Measurements from ENCODE around the gene LPAR5. TPM values are rescaled to one million over a fixed set of nuclear protein-coding genes. Genes with fewer than 3 reads are reported as not detected.
A peak's percentile ranks its signal among the peaks of the same experiment; 100 is the strongest.

LPAR5 gene
- total RNA-seq, 1 experiment from 2014 or later = 2.3 TPM

DNA sequence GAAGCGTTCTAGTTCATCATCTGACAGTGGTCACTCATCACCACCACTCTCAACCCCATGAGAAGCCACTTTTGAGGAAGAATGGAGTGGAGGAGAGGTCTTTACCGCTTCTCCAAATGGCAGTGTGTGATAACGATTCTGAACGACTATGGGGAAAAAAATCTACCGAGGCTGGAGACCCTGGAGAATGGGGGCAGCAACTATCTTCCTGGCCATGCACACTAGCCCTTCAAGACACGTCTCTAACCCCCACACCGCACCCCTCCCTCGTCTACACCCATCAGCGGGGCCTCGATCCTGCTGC, 26.8 kb upstream of the LPAR5 start:
- TSS peak; percentile 63 for BruUV-seq (replicated peaks)
- peaks cover 11% of the 10 kb centered on the region for H3K79me2 ChIP-seq (ENCODE audit: low read length)
- no peaks in the 10 kb centered on the region for H3F3A ChIP-seq (ENCODE audit: low read length, unreplicated experiment)
- ATAC-seq (peak; percentile 51), DNase-seq (no peak)
- H3K4me1 ChIP-seq (ENCODE audit: insufficient read depth, low read length) = peaks cover 8% of the 10 kb centered on the region; the same call in 1 of the 2 replicates
- H3K9me3 ChIP-seq (ENCODE audit: low read length) = no peaks in the 10 kb centered on the region
- no peak overlapping the region for H3K27ac ChIP-seq (ENCODE audit: low read length)
- H4K20me1 ChIP-seq (ENCODE audit: low read length) = no peaks in the 10 kb centered on the region
- peak overlapping the region; percentile 75 for H3K4me3 ChIP-seq (ENCODE audit: low read length)
- H3K27me3 ChIP-seq (ENCODE audit: low read length) = no peaks in the 10 kb centered on the region
- H2AFZ ChIP-seq (ENCODE audit: low read length) = peak overlapping the region; percentile 79
- H3K9ac ChIP-seq (ENCODE audit: low read length) = peak overlapping the region; percentile 69
- peaks cover 4% of the 10 kb centered on the region; the same call in 1 of the 2 replicates for H3K36me3 ChIP-seq (ENCODE audit: low read depth, low read length)
- POLR2A ChIA-PET (ENCODE audit: unreplicated experiment) = no interaction called here
- TF ChIP-seq, protein P1, sequence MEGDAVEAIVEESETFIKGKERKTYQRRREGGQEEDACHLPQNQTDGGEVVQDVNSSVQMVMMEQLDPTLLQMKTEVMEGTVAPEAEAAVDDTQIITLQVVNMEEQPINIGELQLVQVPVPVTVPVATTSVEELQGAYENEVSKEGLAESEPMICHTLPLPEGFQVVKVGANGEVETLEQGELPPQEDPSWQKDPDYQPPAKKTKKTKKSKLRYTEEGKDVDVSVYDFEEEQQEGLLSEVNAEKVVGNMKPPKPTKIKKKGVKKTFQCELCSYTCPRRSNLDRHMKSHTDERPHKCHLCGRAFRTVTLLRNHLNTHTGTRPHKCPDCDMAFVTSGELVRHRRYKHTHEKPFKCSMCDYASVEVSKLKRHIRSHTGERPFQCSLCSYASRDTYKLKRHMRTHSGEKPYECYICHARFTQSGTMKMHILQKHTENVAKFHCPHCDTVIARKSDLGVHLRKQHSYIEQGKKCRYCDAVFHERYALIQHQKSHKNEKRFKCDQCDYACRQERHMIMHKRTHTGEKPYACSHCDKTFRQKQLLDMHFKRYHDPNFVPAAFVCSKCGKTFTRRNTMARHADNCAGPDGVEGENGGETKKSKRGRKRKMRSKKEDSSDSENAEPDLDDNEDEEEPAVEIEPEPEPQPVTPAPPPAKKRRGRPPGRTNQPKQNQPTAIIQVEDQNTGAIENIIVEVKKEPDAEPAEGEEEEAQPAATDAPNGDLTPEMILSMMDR (conservative IDR thresholded peaks at IDR 0.05; ENCODE audit: low read depth, low read length) = no peak
- no peak for TF ChIP-seq EZH2phosphoT487 (IDR thresholded peaks at IDR 0.05; ENCODE audit: borderline replicate concordance, low read length)
- TF ChIP-seq EZH2 (IDR thresholded peaks at IDR 0.05; ENCODE audit: low read length, unreplicated experiment) = no peak
- H3K9me2 ChIP-seq (replicated peaks; ENCODE audit: low read length) = no peaks in the 10 kb centered on the region
- intact Hi-C loops (cut with micrococcal nuclease) = loop anchor here (5.0 kb wide), 1 partner anchor 45 kb away; no protein-coding TSS in a partner anchor
- CTCF ChIA-PET = no interaction called here
- peak overlapping the region; percentile 91 for H3K4me2 ChIP-seq (ENCODE audit: low read length)

DNA sequence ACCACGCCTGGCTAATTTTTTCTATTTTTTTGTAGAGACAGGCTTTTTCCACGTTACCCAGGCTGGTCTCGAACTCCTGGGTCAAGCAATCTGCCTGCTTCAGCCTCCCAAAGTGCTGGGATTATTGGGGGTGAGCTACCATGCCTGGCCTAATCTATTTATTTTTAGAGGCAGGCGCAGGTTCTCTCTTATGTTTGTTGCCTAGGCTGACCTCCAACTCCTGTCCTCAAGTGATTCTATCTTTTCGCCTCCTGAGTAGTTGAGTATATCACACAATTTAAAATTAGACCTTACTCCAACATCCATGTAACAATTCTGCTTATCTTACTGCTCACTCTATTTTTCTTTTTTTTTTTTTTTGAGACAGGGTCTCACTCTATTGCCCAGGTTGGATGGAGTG, 18.2 kb upstream of the LPAR5 start:
- Histone ChIP-seq H3K27ac (ENCODE audit: low read length) (no peak overlapping the region), H3K4me1 (ENCODE audit: insufficient read depth, low read length) (no peaks in the 10 kb centered on the region), H3K9me3 (ENCODE audit: low read length) (no peaks in the 10 kb centered on the region), H3K9ac (ENCODE audit: low read length) (no peak overlapping the region), H3F3A (ENCODE audit: low read length, unreplicated experiment) (no peaks in the 10 kb centered on the region), H3K79me2 (ENCODE audit: low read length) (no peaks in the 10 kb centered on the region), H3K4me3 (ENCODE audit: low read length) (no peak overlapping the region), H2AFZ (ENCODE audit: low read length) (no peak overlapping the region), H3K9me2 (replicated peaks; ENCODE audit: low read length) (no peaks in the 10 kb centered on the region), H3K36me3 (ENCODE audit: low read depth, low read length) (no peaks in the 10 kb centered on the region), H4K20me1 (ENCODE audit: low read length) (no peaks in the 10 kb centered on the region), H3K4me2 (ENCODE audit: low read length) (no peak overlapping the region), H3K27me3 (ENCODE audit: low read length) (no peaks in the 10 kb centered on the region)
- POLR2A ChIA-PET (ENCODE audit: unreplicated experiment) = no interaction called here
- intact Hi-C loops (cut with micrococcal nuclease) = no loop called here
- no peak for ATAC-seq
- TF ChIP-seq, protein P1 (conservative IDR thresholded peaks at IDR 0.05; ENCODE audit: low read depth, low read length) = no peak
- TF ChIP-seq EZH2 (IDR thresholded peaks at IDR 0.05; ENCODE audit: low read length, unreplicated experiment) = no peak
- no peak for TF ChIP-seq EZH2phosphoT487 (IDR thresholded peaks at IDR 0.05; ENCODE audit: borderline replicate concordance, low read length)
- BruUV-seq (replicated peaks) = no TSS peak
- CTCF ChIA-PET = no interaction called here
- DNase-seq = no peak

DNA sequence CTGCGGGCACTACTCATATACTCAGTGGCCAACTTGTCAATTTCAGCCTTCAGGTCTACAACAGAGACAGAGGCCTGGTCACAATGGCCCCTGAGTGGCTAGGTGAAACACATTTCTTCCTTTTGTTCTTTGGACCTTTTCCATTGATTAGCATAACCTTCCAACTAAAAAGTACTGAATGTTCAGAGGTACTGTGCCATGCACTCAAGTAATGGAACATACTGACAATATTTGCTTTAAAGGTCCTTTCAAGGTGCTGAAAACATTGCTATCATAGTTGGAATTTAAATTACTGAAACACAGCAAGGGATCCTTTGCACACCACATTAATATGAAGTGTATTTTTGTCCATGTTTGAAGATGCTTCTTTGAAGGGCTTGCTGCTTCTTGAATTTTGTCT, 17.6 kb upstream of the LPAR5 start:
- no peaks in the 10 kb centered on the region for H3K9me3 ChIP-seq (ENCODE audit: low read length)
- intact Hi-C loops (cut with micrococcal nuclease) = no loop called here
- ChIA-PET CTCF (no interaction called here), POLR2A (ENCODE audit: unreplicated experiment) (no interaction called here)
- no peaks in the 10 kb centered on the region for H3K36me3 ChIP-seq (ENCODE audit: low read depth, low read length)
- no TSS peak for BruUV-seq (replicated peaks)
- H3K9me2 ChIP-seq (replicated peaks; ENCODE audit: low read length) = no peaks in the 10 kb centered on the region
- H4K20me1 ChIP-seq (ENCODE audit: low read length) = no peaks in the 10 kb centered on the region
- no peaks in the 10 kb centered on the region for H3K79me2 ChIP-seq (ENCODE audit: low read length)
- no peak overlapping the region for H3K27ac ChIP-seq (ENCODE audit: low read length)
- no peak overlapping the region for H3K4me3 ChIP-seq (ENCODE audit: low read length)
- TF ChIP-seq, protein P1 (conservative IDR thresholded peaks at IDR 0.05; ENCODE audit: low read depth, low read length) = no peak
- TF ChIP-seq EZH2 (IDR thresholded peaks at IDR 0.05; ENCODE audit: low read length, unreplicated experiment) = no peak
- TF ChIP-seq EZH2phosphoT487 (IDR thresholded peaks at IDR 0.05; ENCODE audit: borderline replicate concordance, low read length) = no peak
- no peaks in the 10 kb centered on the region for H3K4me1 ChIP-seq (ENCODE audit: insufficient read depth, low read length)
- H3K4me2 ChIP-seq (ENCODE audit: low read length) = no peak overlapping the region
- no peaks in the 10 kb centered on the region for H3F3A ChIP-seq (ENCODE audit: low read length, unreplicated experiment)
- DNase-seq (no peak), ATAC-seq (no peak)
- H3K9ac ChIP-seq (ENCODE audit: low read length) = no peak overlapping the region
- no peaks in the 10 kb centered on the region for H3K27me3 ChIP-seq (ENCODE audit: low read length)
- no peak overlapping the region for H2AFZ ChIP-seq (ENCODE audit: low read length)

All from PC-3 (cell line).